A673 (cell line): ENCODE data around the gene CMTM7. TPM values are rescaled to one million over a fixed set of nuclear protein-coding genes. Genes with fewer than 3 reads are reported as not detected.

Experiments used
- BruUV-seq: library from RNA; stranded (reverse); fragments of 400-500 nt; replicated peaks from 2 replicates; lab custom pipeline; 2021; lab: Mats Ljungman, UMichigan
- CTCF ChIA-PET: fragments of 300-600 bp; sonication (Branson Sonifier 250); formaldehyde crosslinking; loops from one replicate; lab custom pipeline; 2022; ENCODE audit warnings: antibody characterized with exemption; lab: Charles Lee
- POLR2A ChIA-PET: fragments of 300-600 bp; sonication (Branson Sonifier 250); formaldehyde crosslinking; loops from one replicate; lab custom pipeline; 2022; ENCODE audit warnings: antibody characterized with exemption; ENCODE audit not compliant: low non-redundant PET; lab: Charles Lee
- DNase-seq: peaks from one replicate; pipeline ENCODE4 v3.0.0-alpha.2; 2015; ENCODE audit warnings: low spot score
- H3K27ac ChIP-seq: fragments of 200-600 bp; sonication (generic); 2 replicates; pipeline ENCODE4 v1.5.1; 2016; ENCODE audit warnings: mixed run types, low read depth, mild to moderate bottlenecking, mixed read lengths, antibody characterized with exemption, low read length; ENCODE audit not compliant: poor library complexity, severe bottlenecking
- H3K27me3 ChIP-seq: fragments of 200-600 bp; sonication (generic); replicated peaks from 2 replicates; pipeline ENCODE4 v1.6.1; 2017; ENCODE audit warnings: mixed run types, low read depth, mild to moderate bottlenecking, mixed read lengths, antibody characterized with exemption, low read length; ENCODE audit not compliant: insufficient read depth, poor library complexity
- H3K36me3 ChIP-seq: fragments of 200-600 bp; sonication (generic); 2 replicates; pipeline ENCODE4 v1.6.1; 2016; ENCODE audit warnings: mixed run types, mild to moderate bottlenecking, mixed read lengths, antibody characterized with exemption, low read length; ENCODE audit not compliant: insufficient read depth, poor library complexity, severe bottlenecking
- H3K4me1 ChIP-seq: fragments of 200-600 bp; sonication (generic); 2 replicates; pipeline ENCODE4 v1.6.1; 2017; ENCODE audit warnings: mixed run types, mild to moderate bottlenecking, mixed read lengths, antibody characterized with exemption, low read length; ENCODE audit not compliant: insufficient read depth, poor library complexity, severe bottlenecking
- H3K4me3 ChIP-seq: fragments of 200-600 bp; sonication (generic); 2 replicates; pipeline ENCODE4 v1.5.1; 2016; ENCODE audit warnings: low read depth, mixed run types, mild to moderate bottlenecking, mixed read lengths, low read length; ENCODE audit not compliant: poor library complexity, severe bottlenecking
- H3K9me3 ChIP-seq: fragments of 200-600 bp; sonication (generic); 2 replicates; pipeline ENCODE4 v1.6.1; 2016; ENCODE audit warnings: mixed run types, low read depth, mild to moderate bottlenecking, mixed read lengths, antibody characterized with exemption, low read length; ENCODE audit not compliant: poor library complexity, severe bottlenecking
- EZH2 ChIP-seq: fragments of 200-600 bp; sonication (generic); IDR thresholded peaks from 2 replicates; pipeline ENCODE4 v1.6.1; 2017; ENCODE audit warnings: borderline replicate concordance, low read depth, mild to moderate bottlenecking, mixed read lengths, antibody characterized with exemption, low read length; ENCODE audit not compliant: poor library complexity, severe bottlenecking
- intact Hi-C: fragments of 100-400 bp; cut with micrococcal nuclease; formaldehyde crosslinking; loops from one replicate; pipeline ENCODE4 v1.10.0; 2022; ENCODE audit not compliant: unreplicated experiment
- total RNA-seq: library from RNA; stranded (reverse); gene quantifications from 2 replicates; pipeline ENCODE4 v1.2.3, GENCODE V29; 2021
- TF ChIP-seq, protein P1 (sequence below): fragments of 300-800, 200-600 bp; sonication (generic); conservative IDR thresholded peaks from 2 replicates; pipeline ENCODE4 v1.5.1; 2017; ENCODE audit warnings: low read depth, mild to moderate bottlenecking, antibody characterized with exemption, low read length, moderate library complexity, mixed read lengths

The CMTM7 gene
- total RNA-seq, 1 experiment from 2014 or later, result not detected

DNA sequence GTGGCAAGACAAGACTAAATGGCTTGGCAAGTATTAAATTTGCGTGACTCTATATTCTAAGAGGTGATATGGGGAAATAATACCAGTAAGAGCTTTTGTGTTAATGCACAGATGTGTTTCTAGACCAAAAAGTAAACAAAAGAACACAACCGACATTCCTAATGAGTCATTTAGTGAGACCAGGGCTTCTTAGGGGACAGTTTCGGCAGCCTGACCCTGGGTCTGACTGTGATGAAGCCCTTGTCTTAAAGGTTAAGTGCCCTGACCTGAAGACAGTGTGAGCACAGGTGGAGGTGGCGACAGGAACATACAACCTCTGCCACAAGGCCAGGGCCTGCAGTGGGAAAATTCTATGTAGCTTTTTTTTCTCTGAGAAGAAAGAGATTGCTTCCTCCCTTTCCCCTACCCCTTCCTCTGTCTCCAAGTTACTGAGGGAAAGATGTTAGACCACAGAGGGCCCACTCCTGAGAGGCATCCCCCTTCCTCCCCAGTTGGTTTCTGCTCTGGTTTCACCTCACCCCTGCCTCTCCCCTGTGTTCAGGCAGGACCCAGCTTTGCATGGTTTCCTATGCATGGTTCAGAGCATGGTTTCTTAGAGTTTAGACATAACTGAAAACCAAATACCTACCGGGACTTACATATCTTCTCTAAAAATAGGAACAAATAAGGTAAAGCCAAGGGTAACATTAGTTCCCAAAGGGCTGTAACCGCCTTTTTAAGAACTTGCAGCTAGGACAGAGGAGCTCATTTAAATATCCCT, 24.8 kb upstream of the CMTM7 start:
- Histone ChIP-seq H3K4me3 (no peak overlapping the region), H3K36me3 (no peaks in the 10 kb centered on the region), H3K4me1 (no peaks in the 10 kb centered on the region), H3K27me3 (no peaks in the 10 kb centered on the region), H3K9me3 (no peaks in the 10 kb centered on the region), H3K27ac (no peak overlapping the region)
- TF ChIP-seq EZH2, result no peak
- DNase-seq, result no peak
- ChIA-PET CTCF (no interaction called here), POLR2A (no interaction called here)
- no TSS peak for BruUV-seq
- intact Hi-C loops, result no loop called here

DNA sequence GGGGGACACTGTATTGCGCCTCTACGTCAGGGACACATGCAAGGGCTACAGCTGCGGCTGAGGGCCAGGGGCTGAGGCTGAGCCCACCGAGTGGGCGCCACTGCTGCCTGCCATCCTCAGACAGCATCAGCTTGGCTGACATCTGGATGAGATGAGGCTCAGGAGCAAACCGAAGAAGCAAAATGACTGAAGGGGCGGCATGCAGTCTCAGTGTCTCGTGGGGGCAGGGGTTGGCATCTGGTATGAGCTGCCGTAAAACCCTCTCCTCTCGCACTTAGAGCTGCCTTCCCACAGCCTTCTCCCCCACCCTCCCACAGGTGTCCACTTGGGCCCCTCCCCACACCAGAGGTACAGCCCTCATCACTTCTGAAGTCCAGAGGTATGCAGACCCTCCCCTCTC, 24.2 kb upstream of the CMTM7 start:
- DNase-seq, result no peak
- Histone ChIP-seq H3K36me3 (no peaks in the 10 kb centered on the region), H3K4me3 (no peak overlapping the region), H3K9me3 (no peaks in the 10 kb centered on the region), H3K27ac (no peak overlapping the region), H3K4me1 (no peaks in the 10 kb centered on the region), H3K27me3 (no peaks in the 10 kb centered on the region)
- intact Hi-C loops, result no loop called here
- POLR2A ChIA-PET, result no interaction called here
- no TSS peak for BruUV-seq
- CTCF ChIA-PET, result no interaction called here
- TF ChIP-seq EZH2, result no peak
- TF ChIP-seq, protein P1, sequence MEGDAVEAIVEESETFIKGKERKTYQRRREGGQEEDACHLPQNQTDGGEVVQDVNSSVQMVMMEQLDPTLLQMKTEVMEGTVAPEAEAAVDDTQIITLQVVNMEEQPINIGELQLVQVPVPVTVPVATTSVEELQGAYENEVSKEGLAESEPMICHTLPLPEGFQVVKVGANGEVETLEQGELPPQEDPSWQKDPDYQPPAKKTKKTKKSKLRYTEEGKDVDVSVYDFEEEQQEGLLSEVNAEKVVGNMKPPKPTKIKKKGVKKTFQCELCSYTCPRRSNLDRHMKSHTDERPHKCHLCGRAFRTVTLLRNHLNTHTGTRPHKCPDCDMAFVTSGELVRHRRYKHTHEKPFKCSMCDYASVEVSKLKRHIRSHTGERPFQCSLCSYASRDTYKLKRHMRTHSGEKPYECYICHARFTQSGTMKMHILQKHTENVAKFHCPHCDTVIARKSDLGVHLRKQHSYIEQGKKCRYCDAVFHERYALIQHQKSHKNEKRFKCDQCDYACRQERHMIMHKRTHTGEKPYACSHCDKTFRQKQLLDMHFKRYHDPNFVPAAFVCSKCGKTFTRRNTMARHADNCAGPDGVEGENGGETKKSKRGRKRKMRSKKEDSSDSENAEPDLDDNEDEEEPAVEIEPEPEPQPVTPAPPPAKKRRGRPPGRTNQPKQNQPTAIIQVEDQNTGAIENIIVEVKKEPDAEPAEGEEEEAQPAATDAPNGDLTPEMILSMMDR, result no peak

DNA sequence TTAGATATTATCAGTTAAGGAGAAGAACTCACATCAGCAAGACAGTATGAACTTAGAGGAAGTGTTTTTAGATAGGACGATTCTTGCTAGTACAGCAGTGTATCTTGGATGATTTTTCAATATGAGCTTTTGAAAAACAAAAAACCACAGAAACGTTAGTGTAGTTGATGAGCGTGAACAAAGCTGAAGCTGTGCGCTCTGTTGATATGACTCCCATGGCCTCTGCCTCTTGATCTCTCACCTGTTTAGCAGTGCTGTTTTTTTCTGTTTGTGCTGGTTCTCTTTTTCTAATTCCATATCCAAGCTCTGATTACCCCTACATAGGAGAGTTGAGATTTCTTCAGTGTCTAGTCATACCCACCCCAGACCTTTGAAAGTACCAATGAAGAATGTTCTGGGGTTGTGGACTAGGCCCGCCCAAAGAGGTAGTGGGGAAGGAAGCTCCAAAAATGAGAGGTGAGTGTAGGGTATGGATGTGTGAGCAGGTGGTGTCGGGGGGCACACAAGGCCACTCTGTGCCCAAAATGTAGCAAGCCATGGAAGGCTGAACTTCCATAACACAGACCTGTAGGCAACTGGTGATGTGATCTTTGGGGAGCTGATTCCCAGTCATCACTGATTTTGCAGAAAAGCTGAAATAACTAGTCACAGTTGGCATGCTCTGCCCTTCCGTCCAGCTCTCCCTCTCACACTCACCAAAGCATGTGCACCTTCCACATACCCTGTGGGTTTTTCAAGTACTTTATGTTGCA, 20.0 kb upstream of the CMTM7 start:
- no peak for TF ChIP-seq EZH2
- TF ChIP-seq, protein P1, result no peak
- intact Hi-C loops, result no loop called here
- H3K36me3 ChIP-seq, result no peaks in the 10 kb centered on the region
- no TSS peak for BruUV-seq
- CTCF ChIA-PET, result no interaction called here
- no peaks in the 10 kb centered on the region for H3K27me3 ChIP-seq
- no peaks in the 10 kb centered on the region for H3K9me3 ChIP-seq
- DNase-seq, result no peak
- H3K4me1 ChIP-seq, result no peaks in the 10 kb centered on the region
- no peak overlapping the region for H3K27ac ChIP-seq
- no peak overlapping the region for H3K4me3 ChIP-seq
- POLR2A ChIA-PET, result no interaction called here

DNA sequence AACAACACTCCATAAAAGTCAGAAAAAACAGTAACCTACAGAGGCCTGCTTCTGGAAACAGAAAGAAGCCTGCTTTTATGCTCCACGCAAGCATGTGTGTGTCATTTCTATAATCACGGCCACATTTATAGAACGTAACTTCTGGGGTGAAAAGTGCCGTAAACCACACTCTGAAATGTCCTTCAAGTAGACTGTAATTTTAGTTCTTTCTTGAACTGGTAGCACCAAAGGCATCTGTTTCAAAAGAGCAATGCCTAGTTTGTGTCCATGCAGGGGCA, 19.5 kb upstream of the CMTM7 start:
- H3K4me1 ChIP-seq, result no peaks in the 10 kb centered on the region
- TF ChIP-seq, protein P1, result no peak
- no peak for TF ChIP-seq EZH2
- DNase-seq, result no peak
- intact Hi-C loops, result no loop called here
- ChIA-PET POLR2A (no interaction called here), CTCF (no interaction called here)
- H3K27me3 ChIP-seq, result no peaks in the 10 kb centered on the region
- H3K9me3 ChIP-seq, result no peaks in the 10 kb centered on the region
- H3K4me3 ChIP-seq, result no peak overlapping the region
- no TSS peak for BruUV-seq
- H3K27ac ChIP-seq, result no peak overlapping the region
- no peaks in the 10 kb centered on the region for H3K36me3 ChIP-seq
